Effector CD8-positive, alpha-beta T cell (primary cell): Measurements from ENCODE around the gene BCL2L1.
"Not testable (repeated sequence)": the region's sequence is repeated elsewhere in the genome, so short reads cannot be mapped to it uniquely, and the experiment has no call there.

Experiments used
- DNase-seq: peaks from one replicate; lab custom pipeline; 2025; lab: John Stamatoyannopoulos, UW
- total RNA-seq, 4 experiments: gene quantifications; one replicate each; lab custom pipeline; 2026; lab: John Stamatoyannopoulos, UW

Gene BCL2L1
- total RNA-seq = 24.8 to 142 (median 47.6) reads per million in 4 experiments

DNA sequence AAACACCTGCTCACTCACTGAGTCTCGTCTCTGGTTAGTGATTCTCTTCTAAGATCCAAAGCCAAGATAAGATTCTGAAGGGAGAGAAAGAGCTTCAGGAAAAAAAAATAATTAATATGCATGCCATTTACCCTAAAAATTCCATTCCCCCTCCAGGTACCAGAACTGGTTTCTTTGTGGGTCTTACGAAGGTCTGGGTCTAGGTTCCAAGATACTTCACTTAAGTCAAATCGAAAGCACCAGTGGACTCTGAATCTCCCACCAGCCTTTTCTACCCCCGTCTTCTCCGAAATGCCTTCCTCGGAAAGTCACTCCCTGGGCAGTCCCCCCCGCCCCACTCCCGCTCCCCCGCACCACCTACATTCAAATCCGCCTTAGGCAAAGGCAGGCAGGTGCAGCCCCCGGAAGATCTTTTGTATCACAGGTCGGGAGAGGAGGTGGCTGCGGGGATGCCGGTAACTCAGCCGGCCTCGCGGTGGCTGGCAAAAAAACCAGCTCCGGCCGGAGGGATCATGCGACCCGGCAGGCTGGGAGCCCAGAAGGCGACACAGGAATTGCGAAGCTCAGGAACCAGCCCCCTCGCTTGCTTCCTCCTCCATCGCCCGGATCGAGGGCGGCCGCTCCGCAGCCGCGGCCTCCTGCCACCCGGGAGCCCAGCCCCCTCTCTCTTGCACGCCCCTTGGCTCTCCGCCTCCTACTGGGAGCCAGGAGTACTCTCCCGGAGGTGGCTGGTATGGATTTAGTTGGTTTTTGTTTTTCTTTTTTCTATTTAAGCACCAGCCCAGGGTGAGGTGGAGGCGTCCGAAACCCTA, at the start of gene BCL2L1:
BCL2L1 (minus strand) TSS at position 612 of the 812 bp plus-strand sequence. CDS start 650 bp downstream, outside the sequence.
- DNase-seq = peak; percentile 41

GRCh38 chr20:31770243-31770642, 47.6 kb upstream of the BCL2L1 start:
- no peak for DNase-seq

DNA sequence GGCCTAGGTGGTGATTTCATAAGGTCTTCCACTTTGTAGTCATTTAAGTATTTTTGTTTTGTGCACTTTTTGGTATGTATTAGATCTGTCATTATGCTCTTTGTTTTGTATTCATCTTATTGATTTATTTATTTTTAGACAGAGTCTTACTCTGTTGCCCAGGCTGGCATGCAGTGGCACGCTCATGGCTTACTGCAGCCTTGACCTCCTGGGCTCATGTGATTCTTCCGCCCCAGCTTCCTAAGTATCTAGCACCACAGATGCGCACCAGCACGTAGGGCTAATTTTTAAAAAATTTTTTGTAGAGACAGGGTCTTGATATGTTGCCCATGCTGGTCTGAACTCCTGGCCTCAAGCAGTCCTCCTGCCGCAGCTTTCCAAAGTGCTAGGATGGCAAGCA, 47.0 kb upstream of the BCL2L1 start:
- DNase-seq = no peak

GRCh38 chr20:31767805-31768204, 45.1 kb upstream of the BCL2L1 start:
- no peak for DNase-seq

DNA sequence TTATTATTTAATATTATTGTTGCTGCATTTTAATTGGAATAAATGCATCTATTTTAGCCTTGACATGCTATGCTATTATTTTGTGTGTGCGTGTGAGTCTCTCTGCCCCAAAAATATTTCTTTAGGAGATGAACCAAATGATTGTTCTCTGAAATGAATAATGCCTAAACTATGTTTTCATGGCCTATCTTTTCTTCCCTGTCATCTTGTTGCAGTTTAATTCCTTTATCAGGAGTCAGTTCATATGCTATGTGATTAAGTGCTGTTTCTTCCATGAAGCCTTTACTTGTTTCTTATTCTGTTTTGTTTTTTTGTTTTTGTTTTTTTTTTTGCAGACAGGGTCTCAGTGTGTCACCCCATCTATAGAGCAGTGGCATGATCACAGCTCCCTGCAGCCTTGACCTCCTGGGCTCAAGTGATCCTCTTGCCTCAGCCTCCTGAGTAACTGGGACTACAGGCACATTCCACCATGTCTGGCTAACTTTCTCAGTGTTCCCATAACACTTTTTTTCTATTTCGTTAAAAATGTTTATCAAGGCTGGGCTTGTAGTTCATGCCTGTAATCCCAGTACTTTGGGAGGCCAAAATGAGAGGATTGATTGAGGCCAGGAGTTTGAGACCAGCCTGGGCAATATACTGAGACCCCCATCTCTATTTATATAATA, 42.1 kb upstream of the BCL2L1 start:
- no peak for DNase-seq

- no peak for DNase-seq
Measured at GRCh38 chr20:31760519-31761240, 38.0 kb upstream of the BCL2L1 start.

GRCh38 chr20:31759836-31760518, 37.3 kb upstream of the BCL2L1 start:
- no peak for DNase-seq

DNA sequence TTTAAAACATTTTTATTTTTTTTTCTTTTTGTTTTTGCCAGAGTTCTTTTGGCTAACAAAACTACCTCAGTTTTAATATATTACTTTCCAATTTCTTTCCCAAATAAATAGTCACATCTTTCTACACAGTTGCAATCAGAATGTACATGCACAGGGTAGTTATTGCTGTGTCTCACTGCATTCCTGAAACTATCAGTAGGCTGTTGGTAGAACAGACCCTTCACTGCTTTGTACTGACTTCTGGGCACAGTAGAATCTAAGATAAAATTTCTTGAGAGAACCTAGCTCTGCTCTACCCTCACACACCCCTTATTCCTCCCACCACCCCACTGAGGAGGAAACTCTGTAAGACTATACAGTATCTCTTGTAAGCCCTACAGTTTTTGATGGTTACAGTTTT, 36.3 kb upstream of the BCL2L1 start:
- DNase-seq = no peak

DNA sequence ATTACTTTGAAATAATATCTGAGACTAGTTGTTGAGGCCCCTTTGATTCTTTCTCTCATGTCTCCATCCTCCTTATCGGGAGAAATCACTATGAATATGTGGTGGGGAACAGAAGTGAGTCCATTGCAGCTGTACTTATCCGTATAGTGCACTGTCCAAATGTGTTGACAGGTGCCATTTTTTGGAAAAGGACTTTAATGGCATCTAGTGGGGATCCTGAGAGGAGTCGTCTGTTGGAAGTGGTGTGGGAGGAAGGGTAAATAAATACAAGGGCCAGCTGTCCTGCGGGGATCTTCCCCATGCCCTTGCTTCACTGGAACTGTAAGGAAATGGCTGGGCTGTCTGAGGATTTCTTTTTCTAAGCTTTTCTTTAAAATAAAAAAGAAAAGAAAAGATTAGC, 35.9 kb upstream of the BCL2L1 start:
- no peak for DNase-seq

DNA sequence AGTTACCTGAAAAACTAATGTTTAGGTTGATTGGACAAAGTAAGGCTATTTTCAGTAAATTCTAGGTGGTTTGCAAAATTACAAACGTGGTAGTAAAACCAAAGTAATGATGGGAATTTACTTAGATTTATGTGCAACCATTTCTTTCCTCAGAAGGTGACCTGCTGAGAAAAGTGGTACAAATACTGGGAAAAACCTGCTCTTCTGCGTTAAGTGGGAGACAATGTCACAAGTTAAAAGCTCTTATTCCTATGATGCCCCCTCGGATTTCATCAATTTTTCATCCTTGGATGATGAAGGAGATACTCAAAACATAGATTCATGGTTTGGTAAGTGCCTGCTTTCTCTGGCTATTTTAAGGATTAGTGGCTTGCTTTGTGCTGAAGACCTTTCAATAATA, 34.6 kb upstream of the BCL2L1 start:
- no peak for DNase-seq

DNA sequence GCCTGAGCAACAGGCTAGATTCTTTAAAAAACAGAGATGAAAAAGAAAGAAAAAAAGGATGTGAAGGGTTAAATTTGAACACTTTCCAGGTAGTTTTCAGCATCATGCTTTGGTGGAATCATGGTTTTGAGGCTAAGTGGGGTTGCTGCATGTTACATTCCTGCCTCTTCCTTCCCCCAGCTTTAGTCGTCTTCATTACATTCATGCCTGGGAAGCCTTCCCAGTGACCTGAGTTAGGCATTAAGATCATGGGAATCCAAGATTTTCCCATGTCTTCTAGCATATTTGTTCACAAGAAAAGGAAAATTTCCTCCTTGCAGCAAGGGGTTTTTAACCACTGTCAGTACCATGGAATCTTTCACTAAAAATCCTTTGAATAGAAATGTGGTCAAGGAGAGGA, 28.5 kb upstream of the BCL2L1 start:
- DNase-seq = no peak

- DNase-seq = no peak
Measured at GRCh38 chr20:31749223-31749622, 26.6 kb upstream of the BCL2L1 start.

- DNase-seq = no peak
Measured at GRCh38 chr20:31747640-31748039, 25.0 kb upstream of the BCL2L1 start.

- DNase-seq = not testable (repeated sequence)
Measured at GRCh38 chr20:31747028-31747427, 24.4 kb upstream of the BCL2L1 start.

GRCh38 chr20:31746068-31746878, 23.6 kb upstream of the BCL2L1 start:
- no peak for DNase-seq

- DNase-seq = no peak
Measured at GRCh38 chr20:31740656-31741323, 18.1 kb upstream of the BCL2L1 start.

DNA sequence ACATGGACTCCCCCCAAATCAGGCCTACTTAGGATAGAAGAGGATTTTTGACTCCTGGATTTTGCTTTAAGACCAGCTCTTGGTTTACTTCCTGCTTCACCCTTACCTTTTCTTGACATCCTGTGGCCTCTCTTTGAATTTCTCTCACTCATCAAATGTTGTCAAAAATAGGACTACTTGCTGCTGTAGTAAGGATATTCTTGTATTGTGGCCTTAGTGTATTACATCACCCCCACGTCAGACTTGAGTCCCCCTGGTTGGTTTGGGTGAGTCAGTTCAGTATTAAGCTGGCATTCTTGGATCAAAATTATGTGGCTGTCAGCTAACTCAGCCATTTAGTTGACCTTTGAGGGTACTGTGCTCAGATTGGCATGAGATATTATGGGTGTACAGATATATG, 17.5 kb upstream of the BCL2L1 start:
- DNase-seq = no peak

DNA sequence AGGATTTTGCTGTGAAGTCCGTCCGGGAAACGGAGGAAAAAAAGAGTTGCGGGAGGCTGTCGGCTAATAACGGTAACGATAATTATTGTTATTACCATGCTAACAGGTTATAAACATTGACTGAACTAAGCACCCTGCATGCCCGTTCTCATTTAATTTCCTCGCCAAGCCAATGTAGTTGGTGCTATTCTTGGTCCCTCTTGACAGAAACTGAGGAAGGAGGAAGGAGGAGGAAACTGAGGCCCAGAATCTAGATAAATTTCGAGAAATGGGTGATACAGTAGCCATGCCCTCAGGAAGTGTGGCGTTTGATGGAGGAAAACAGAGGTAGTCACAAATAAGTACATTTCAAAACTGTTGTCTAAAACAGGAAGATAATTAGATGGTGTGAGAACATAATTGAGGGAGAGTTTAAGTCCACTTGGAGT, 16.9 kb upstream of the BCL2L1 start:
- no peak for DNase-seq

GRCh38 chr20:31738729-31739549, 16.3 kb upstream of the BCL2L1 start, which contains the start of gene TPX2:
Gene TPX2, plus strand, starts transcription at chr20:31739290. Its CDS starts 18,187 bp downstream, at chr20:31757477.
- peak; percentile 66 for DNase-seq

- no peak for DNase-seq
Measured at GRCh38 chr20:31731321-31731717, 8.7 kb upstream of the BCL2L1 start.
